ENCODE measurements around the gene HDAC10.

The HDAC10 gene

DNA sequence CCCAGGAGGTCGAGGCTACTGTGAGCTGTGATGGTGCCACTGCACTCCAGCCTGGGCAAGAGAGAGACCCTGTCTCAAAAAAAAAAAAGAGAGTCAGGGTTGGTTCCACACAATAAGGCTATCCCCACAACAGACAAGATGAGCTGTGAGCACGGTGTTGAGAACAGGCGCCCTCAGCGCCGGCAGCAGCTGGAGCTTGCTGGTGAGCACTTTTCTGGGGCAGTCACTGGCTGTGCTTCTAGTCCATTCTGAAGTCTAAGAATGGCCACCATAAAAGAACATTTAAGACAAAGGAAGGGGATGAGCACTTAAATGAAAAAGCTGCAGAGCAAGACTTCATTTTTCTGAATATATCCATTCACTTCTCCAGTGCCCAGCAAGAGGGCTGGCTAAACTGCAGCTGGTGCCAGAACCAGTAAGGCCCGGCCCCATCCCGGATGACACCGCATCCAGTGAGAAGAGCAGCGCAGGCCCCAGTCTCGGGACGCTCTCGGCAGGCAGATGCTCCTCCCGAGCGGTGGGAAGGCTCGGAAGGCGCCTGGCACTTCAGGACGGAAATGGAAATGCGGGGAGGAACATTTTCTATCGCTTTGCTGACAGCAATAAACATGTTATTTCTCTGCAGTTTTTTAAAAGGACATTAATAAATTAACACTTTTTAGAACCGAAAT lies 18.4 kb downstream of the HDAC10 start:
- Histone ChIP-seq H3K27me3 (ENCODE audit: insufficient read depth, poor library complexity, severe bottlenecking) (no peaks in the 10 kb centered on the region), H3K27ac (replicated peaks) (no peak overlapping the region)

DNA sequence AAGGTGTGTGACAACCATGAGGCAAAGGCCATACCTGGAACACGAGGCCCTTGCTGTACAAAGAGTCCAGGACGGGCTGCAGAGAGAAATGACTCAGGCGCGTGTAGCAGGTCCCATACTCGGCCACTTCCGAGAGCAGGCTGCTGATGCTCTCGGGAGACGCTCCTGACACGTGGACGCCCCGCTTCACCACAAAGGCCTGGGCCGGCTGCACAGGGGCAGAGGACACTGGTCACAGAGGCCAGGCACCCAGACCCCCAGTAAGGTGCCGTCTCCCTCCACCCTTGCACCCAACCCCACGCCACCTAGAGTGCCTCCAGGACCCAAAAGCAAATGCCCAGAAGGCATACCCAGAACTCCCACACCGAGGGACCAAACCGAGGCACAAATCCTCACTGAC lies 21.7 kb downstream of the HDAC10 start:
- H3K27ac ChIP-seq (replicated peaks), result no peak overlapping the region

More for the DNA sequence above, 18.4 kb downstream of the HDAC10 start:
- DNase-seq (ENCODE audit: low read depth in 1 of 2, low spot score in 1 of 2), result no peak
- no peak overlapping the region for H3K4me3 ChIP-seq (replicated peaks; ENCODE audit: insufficient read depth, low read length)
- TF ChIP-seq SPI1 (IDR thresholded peaks at IDR 0.05; ENCODE audit: borderline replicate concordance, low read depth) (no peak), POLR2AphosphoS5 (IDR thresholded peaks at IDR 0.05; ENCODE audit: low read depth) (no peak), GABPA (IDR thresholded peaks at IDR 0.05; ENCODE audit: low read depth) (no peak)
- TF ChIP-seq, protein P1, sequence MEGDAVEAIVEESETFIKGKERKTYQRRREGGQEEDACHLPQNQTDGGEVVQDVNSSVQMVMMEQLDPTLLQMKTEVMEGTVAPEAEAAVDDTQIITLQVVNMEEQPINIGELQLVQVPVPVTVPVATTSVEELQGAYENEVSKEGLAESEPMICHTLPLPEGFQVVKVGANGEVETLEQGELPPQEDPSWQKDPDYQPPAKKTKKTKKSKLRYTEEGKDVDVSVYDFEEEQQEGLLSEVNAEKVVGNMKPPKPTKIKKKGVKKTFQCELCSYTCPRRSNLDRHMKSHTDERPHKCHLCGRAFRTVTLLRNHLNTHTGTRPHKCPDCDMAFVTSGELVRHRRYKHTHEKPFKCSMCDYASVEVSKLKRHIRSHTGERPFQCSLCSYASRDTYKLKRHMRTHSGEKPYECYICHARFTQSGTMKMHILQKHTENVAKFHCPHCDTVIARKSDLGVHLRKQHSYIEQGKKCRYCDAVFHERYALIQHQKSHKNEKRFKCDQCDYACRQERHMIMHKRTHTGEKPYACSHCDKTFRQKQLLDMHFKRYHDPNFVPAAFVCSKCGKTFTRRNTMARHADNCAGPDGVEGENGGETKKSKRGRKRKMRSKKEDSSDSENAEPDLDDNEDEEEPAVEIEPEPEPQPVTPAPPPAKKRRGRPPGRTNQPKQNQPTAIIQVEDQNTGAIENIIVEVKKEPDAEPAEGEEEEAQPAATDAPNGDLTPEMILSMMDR (IDR thresholded peaks at IDR 0.05; ENCODE audit: insufficient read depth, low read length), result no peak
- TF ChIP-seq, protein P2, sequence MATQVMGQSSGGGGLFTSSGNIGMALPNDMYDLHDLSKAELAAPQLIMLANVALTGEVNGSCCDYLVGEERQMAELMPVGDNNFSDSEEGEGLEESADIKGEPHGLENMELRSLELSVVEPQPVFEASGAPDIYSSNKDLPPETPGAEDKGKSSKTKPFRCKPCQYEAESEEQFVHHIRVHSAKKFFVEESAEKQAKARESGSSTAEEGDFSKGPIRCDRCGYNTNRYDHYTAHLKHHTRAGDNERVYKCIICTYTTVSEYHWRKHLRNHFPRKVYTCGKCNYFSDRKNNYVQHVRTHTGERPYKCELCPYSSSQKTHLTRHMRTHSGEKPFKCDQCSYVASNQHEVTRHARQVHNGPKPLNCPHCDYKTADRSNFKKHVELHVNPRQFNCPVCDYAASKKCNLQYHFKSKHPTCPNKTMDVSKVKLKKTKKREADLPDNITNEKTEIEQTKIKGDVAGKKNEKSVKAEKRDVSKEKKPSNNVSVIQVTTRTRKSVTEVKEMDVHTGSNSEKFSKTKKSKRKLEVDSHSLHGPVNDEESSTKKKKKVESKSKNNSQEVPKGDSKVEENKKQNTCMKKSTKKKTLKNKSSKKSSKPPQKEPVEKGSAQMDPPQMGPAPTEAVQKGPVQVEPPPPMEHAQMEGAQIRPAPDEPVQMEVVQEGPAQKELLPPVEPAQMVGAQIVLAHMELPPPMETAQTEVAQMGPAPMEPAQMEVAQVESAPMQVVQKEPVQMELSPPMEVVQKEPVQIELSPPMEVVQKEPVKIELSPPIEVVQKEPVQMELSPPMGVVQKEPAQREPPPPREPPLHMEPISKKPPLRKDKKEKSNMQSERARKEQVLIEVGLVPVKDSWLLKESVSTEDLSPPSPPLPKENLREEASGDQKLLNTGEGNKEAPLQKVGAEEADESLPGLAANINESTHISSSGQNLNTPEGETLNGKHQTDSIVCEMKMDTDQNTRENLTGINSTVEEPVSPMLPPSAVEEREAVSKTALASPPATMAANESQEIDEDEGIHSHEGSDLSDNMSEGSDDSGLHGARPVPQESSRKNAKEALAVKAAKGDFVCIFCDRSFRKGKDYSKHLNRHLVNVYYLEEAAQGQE (IDR thresholded peaks at IDR 0.05; ENCODE audit: insufficient replicate concordance, low read depth), result no peak

DNA sequence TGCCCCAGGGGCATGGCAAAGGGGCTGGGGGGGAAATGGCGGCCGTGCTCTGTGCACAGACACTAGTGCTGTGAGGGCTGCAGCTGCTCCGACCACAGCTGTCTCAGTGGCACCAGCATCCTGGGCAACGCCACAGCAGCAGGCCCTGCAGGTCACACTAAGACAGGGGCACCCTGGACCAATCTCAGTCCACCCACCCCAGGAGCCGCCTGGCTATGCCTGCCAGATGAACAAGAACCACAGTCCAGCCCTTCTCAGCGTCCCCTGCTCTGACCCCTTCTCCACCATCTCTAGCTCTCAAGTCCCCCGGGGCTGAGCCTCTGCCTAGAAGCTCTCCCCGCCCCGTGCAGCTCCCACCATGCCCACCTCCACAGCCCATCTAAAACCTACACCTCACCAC lies 22.7 kb downstream of the HDAC10 start:
- TF ChIP-seq SPI1 (IDR thresholded peaks at IDR 0.05; ENCODE audit: borderline replicate concordance, low read depth), result no peak
- TF ChIP-seq, protein P2 (IDR thresholded peaks at IDR 0.05; ENCODE audit: insufficient replicate concordance, low read depth), result no peak
- TF ChIP-seq, protein P1 (IDR thresholded peaks at IDR 0.05; ENCODE audit: insufficient read depth, low read length), result no peak
- no peak for TF ChIP-seq POLR2AphosphoS5 (IDR thresholded peaks at IDR 0.05; ENCODE audit: low read depth)
- TF ChIP-seq GABPA (IDR thresholded peaks at IDR 0.05; ENCODE audit: low read depth), result no peak
- Histone ChIP-seq H3K27ac (replicated peaks) (no peak overlapping the region), H3K4me3 (replicated peaks; ENCODE audit: insufficient read depth, low read length) (no peak overlapping the region), H3K27me3 (ENCODE audit: insufficient read depth, poor library complexity, severe bottlenecking) (no peaks in the 10 kb centered on the region)
- no peak for DNase-seq (ENCODE audit: low read depth in 1 of 2, low spot score in 1 of 2)

More for the DNA sequence above, 21.7 kb downstream of the HDAC10 start:
- Histone ChIP-seq H3K27me3 (ENCODE audit: insufficient read depth, poor library complexity, severe bottlenecking) (no peaks in the 10 kb centered on the region), H3K4me3 (replicated peaks; ENCODE audit: insufficient read depth, low read length) (no peak overlapping the region)
- no peak for DNase-seq (ENCODE audit: low read depth in 1 of 2, low spot score in 1 of 2)
- TF ChIP-seq GABPA (IDR thresholded peaks at IDR 0.05; ENCODE audit: low read depth) (no peak), SPI1 (IDR thresholded peaks at IDR 0.05; ENCODE audit: borderline replicate concordance, low read depth) (no peak), POLR2AphosphoS5 (IDR thresholded peaks at IDR 0.05; ENCODE audit: low read depth) (no peak)
- TF ChIP-seq, protein P2 (IDR thresholded peaks at IDR 0.05; ENCODE audit: insufficient replicate concordance, low read depth), result no peak
- TF ChIP-seq, protein P1 (IDR thresholded peaks at IDR 0.05; ENCODE audit: insufficient read depth, low read length), result no peak
